Endothelial cell of hepatic sinusoid (primary cell): ENCODE data around the gene GRK5.
"Not testable (repeated sequence)": the region's sequence is repeated elsewhere in the genome, so short reads cannot be mapped to it uniquely, and the experiment has no call there.

Experiments used
- in situ Hi-C: cut with HindIII; loops from 2 replicates; pipeline ENCODE4 v1.10.0; 2017; ENCODE audit warnings: low sequenced_read_pairs

GRK5 gene

DNA sequence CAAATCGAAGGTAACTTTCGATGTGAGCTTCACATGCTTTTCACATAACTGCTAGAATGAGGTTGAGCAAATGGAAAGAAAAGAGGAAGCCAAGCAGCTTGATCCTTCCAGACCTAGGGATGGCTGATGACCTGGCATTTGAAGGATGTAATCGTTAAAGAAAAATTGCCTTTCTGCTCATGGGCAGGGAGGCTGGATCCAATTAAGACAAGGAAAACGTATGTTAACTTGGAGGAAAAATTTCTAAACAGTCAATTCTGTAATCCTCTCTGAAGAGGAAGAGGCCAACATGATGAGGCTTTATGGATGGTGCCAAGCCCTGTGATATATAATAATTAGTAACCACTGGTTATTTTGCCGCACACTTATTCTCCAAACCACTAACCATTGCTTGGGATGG is 12.5 kb downstream of the GRK5 start:
- in situ Hi-C loops = loop anchor here (5.0 kb wide), 3 partner anchors 52 to 192 kb away; no protein-coding TSS in a partner anchor

GRCh38 chr10:119221201-119221600 is 13.8 kb downstream of the GRK5 start:
- in situ Hi-C loops = loop anchor here (5.0 kb wide), 3 partner anchors 51 to 191 kb away; no protein-coding TSS in a partner anchor

DNA sequence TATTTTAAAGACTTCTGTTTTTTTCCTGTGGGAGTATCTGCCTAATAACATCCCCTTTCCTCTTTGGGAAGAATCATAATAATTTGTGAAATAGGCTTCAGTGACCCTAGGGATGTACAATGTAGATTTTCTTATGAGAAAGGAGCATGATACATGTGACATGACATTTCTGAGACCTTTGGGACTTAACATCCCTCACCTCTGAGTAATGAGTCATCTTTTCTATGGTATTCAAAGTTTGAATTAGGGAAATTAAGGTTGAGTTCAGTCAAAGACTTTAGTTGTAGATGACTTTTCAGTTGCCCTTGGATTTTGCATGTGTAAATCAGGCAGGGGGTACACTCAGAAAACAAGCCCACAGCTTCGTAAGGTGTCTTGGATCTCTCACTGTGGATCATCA is 14.3 kb downstream of the GRK5 start:
- in situ Hi-C loops = loop anchor here (5.0 kb wide), 3 partner anchors 51 to 191 kb away; no protein-coding TSS in a partner anchor

GRCh38 chr10:119222537-119222936 is 15.2 kb downstream of the GRK5 start:
- in situ Hi-C loops = loop anchor here (5.0 kb wide), 3 partner anchors 50 to 190 kb away; no protein-coding TSS in a partner anchor

GRCh38 chr10:119222966-119223386 is 15.6 kb downstream of the GRK5 start:
- in situ Hi-C loops = loop anchor here (5.0 kb wide), 3 partner anchors 49 to 189 kb away; no protein-coding TSS in a partner anchor

DNA sequence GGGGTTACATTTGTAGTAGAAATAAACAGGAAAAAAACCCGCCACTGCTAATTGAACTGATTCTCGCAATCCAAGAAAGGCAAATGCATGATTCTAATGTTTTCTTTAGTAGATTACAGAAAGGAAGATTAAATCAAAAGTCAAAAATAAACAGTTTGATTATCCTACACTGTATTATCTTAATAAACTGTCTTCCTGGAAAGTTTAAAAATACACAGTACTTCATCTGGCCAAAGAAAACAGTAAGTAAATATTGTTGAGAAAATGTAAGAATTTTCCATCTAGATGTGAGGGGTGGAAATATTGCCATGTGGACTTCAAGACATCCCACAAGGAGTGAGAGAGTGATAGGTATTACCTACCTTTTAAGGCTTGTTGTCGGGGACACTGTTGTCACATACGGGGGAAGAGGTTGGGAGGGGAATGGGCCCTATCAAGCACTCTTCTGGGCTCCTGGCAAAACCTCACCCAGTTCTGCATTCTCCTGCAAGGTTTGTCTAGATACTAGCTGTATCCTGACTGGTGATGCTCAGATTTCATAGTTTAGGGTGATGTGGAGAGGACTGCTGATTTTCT is 17.8 kb downstream of the GRK5 start:
- in situ Hi-C loops = no loop called here

DNA sequence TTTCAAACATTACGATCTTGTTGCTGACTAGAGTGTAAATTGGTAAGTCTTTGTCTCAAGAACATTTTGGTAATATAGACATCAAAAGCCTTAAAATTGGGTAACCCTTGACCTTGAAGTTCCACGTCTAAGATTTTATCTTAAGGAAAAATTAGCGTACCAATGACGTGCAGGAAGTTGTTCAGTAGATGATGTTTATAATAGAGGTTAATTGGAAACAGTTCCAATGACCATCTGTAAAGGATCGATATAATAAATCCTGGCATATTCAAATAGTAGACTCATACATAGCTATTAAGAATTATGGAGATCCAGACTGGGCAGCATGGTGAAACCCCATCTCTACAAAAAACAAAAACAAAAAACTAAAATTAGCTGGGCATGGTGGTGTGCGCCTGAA is 20.5 kb downstream of the GRK5 start:
- in situ Hi-C loops = no loop called here

DNA sequence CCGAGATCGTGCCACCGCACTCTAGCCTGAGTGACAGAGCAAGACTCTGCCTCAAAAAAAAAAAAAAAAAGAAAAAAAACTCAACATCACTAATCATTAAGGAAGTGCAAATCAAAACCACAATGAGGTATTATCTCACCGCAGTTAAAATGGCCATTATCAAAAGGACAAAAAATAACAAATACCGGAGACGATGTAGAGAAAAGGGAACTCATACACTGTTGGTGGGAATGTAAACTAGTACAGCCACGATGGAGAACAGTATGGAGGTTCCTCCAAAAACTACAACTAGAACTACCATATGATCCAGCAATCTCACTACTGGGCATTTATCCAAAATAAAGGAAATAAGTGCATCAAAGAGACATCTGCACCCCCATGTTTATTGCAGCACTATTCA is 24.3 kb downstream of the GRK5 start:
- in situ Hi-C loops = no loop called here

DNA sequence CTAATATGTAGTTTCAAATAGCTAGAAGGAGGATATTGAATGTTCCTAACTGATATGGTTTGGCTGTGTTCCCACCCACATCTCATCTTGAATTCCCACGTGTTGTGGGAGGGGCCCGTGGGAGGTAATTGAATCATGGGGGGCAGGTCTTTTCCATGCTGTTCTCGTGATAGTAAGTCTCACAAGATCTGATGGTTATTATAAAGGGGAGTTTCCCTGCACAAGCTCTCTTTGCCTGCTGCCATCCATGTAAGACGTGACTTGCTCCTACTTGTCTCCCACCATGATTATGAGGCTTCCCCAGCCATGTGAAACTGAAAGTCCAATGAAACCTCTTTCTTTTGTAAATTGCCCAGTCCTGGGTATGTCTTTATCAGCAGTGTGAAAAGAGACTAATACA is 25.1 kb downstream of the GRK5 start:
- in situ Hi-C loops = not testable (repeated sequence)

- in situ Hi-C loops = no loop called here
Measured at GRCh38 chr10:119233123-119233820, 25.9 kb downstream of the GRK5 start.

GRCh38 chr10:119233821-119234220 is 26.4 kb downstream of the GRK5 start:
- in situ Hi-C loops = no loop called here

DNA sequence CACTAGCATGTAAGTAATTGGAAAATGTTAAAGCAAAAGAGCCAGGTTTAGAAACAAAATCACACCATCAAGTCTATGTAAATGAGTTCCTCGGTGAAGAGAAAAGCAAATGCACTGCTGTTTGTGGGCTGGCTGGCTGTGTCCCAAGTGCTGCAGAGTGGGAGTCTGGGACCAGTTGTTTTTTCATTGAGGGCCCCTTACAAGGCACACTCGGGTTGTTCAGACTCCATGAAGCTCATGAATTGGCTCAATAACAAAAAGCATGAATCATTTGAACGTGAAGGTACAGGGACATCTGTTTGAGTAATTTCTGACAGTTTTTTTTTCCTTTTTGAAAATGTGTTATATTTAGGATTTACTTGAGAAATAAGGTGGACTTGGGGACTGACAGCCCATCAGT is 28.0 kb downstream of the GRK5 start:
- in situ Hi-C loops = no loop called here

DNA sequence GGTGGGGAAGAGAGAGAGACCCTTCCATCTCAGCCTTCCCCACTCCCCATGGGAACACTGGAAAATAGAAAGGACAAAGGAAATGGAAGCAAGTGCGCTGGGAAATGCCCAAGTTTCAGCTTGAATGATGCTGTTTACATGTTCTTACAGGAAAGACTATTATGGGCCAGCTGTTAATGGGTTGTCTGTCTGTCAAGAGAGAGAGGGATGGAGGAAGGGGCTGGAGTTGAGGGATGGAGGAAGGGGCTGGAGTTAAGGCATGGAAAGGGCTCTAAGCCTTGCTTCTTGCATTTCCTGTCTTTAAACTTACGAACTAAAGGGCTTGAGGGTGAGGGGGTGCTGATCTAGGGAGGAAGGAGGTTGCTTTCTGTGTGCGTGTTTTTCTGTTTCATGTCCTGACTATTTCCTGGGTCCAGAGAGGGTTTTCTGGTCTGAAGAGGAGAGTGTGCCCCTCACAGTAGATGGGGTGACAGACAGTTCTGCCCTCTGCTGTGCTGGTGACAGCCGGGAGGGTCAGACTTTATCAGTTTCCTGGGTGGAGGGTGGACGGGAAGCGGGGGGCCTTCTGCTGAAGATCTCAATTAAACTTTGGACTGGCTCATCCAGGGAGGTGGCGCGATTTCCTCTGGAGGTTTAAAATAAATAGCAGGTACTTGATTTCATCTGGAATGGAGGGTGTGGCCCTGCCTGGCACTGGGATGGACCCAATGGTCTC is 30.5 kb downstream of the GRK5 start:
- in situ Hi-C loops = no loop called here

DNA sequence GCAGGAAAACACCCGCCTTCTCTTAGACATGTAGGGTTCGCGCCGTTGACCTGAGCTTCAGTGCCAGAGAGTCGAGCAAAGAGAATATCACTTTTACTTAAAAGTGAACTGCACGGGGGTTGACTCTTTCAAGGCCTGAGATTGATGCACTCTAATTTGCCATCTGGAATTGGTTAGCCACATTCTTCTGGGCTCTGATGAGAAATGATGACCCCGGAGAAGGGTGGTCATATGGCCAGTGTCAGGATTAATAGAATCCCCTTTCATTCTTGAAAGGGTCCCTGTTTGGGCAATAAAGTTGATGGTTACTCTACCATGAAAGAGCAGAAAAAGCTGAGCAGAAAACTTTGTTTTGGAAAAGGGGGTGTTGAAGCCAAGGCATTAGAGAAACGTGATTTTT is 31.2 kb downstream of the GRK5 start:
- in situ Hi-C loops = no loop called here

DNA sequence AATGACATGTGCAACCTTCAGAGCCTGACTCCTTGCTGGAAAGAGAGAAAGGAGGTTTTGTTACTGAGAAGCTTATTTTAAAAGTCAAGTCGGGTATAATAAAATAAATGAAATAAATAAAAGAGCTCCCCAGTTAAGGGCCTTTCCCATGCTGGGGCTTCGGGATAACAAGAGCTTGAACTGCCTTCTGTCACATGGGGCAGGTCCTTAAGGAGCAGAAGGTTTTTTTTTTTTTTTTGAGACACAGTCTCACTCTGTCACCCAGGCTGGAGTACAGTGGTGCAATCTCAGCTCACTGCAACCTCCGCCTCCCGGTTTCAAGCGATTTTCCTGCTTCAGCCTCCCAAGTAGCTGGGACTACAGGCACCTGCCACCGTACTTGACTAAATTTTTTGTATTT is 31.6 kb downstream of the GRK5 start:
- in situ Hi-C loops = not testable (repeated sequence)

DNA sequence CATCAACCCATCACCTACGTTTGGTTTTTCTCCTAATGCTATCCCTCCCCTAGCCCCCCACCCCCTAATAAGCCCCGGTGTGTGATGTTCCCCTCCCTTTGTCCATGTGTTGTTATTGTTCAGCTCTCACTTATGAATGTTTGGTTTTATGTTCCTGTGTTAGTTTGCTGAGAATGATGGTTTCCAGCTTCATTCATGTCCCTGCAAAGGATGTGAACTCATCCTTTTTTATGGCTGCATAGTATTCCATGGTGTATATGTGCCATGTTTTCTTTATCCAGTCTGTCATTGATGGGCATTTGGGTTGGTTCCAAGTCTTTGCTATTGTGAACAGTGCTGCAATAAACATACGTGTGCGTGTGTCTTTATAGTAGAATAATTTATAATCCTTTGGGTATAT is 32.3 kb downstream of the GRK5 start:
- in situ Hi-C loops = not testable (repeated sequence)

DNA sequence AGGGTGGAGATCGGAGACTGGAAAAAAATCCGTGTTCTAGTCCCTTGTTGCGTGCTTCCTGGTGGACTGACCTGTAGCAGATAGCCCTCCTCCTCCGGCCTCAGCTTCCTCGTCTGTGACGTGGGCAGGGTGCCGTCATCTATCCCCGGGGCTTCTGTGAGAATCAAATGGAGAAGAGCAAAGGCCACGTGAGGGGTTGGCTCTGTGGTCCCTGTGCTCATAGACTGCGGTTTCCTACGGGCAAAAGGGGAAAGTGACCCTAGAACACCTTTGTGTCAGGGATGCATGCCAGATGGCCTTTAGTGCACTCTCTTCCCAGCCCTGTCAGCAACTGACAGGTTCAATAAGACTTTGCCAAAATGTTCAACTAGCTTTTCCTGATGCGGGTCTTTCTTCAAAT is 33.7 kb downstream of the GRK5 start:
- in situ Hi-C loops = no loop called here

GRCh38 chr10:119242186-119242585 is 34.8 kb downstream of the GRK5 start:
- in situ Hi-C loops = no loop called here

DNA sequence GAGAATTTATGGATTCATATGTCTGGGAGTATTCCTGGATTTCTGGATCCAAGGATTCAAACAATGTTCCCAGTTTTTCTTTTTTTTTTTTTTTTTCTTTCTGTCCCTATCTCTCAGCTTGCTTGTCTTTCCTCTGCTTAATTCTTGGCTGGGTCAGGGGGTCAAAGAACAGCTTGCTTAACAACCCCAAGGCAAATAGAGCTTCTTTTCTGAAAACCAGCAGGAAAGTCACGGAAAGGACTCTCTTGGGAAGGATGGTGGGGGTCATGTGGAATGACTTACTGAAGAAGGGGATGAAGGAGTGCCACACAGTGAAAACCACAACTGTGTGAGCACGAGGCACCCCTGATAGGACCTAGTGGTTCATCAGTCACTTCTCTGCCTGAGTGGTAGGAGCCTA is 36.1 kb downstream of the GRK5 start:
- in situ Hi-C loops = no loop called here

DNA sequence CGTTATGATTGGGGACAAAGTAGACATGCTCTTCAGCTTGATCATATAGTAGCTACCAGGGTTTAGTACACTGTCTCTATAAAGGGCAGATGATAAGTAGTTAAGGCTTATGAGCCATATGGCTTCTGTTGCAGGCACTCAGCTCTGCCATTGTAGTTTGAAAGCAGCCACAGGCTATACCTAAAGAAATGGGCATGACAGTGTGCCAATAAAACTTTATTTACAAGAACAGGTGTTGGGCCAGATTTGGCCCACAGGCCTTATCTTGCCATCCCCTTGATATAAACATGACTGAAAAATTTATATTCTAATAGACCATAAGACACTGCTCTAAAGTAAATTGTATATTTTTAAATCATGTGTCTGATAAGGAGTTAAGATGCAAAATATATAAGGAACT is 36.6 kb downstream of the GRK5 start:
- in situ Hi-C loops = no loop called here

- in situ Hi-C loops = no loop called here
Measured at GRCh38 chr10:119245272-119245671, 37.9 kb downstream of the GRK5 start.
